CD4-positive, alpha-beta T cell treated with Interleukin-17A for 1 hour (primary cell): ENCODE results near the gene CWH43.
"Not testable (repeated sequence)": the region's sequence is repeated elsewhere in the genome, so short reads cannot be mapped to it uniquely, and the experiment has no call there.

Source experiments
- DNase-seq: peaks from one replicate; pipeline ENCODE4 v3.0.0-alpha.2; 2020

CWH43 gene

GRCh38 chr4:48985976-48986653 lies at the start of gene CWH43:
Gene CWH43 (plus strand): TSS chr4:48986275. CDS start chr4:48986430, 155 bp downstream.
- no peak for DNase-seq

- DNase-seq, result no peak
These were observed 49.0 kb upstream of the CWH43 start for GRCh38 chr4:48937033-48937432.

GRCh38 chr4:48938831-48939230 lies 47.2 kb upstream of the CWH43 start:
- no peak for DNase-seq

- no peak for DNase-seq
These were observed 46.3 kb upstream of the CWH43 start for GRCh38 chr4:48939785-48940184.

GRCh38 chr4:48943387-48943786 lies 42.7 kb upstream of the CWH43 start:
- no peak for DNase-seq

GRCh38 chr4:48944252-48944651 lies 41.8 kb upstream of the CWH43 start:
- DNase-seq, result no peak

GRCh38 chr4:48944756-48945241 lies 41.3 kb upstream of the CWH43 start:
- peak; percentile 44 for DNase-seq

- no peak for DNase-seq
These were observed 40.1 kb upstream of the CWH43 start for GRCh38 chr4:48945981-48946380.

- no peak for DNase-seq
These were observed 38.3 kb upstream of the CWH43 start for GRCh38 chr4:48947731-48948130.

GRCh38 chr4:48949086-48949485 lies 37.0 kb upstream of the CWH43 start:
- DNase-seq, result no peak

GRCh38 chr4:48949518-48950219 lies 36.4 kb upstream of the CWH43 start:
- DNase-seq, result no peak

GRCh38 chr4:48954314-48954713 lies 31.8 kb upstream of the CWH43 start:
- DNase-seq, result no peak

- DNase-seq, result not testable (repeated sequence)
These were observed 28.7 kb upstream of the CWH43 start for GRCh38 chr4:48957366-48957765.

GRCh38 chr4:48958582-48958981 lies 27.5 kb upstream of the CWH43 start:
- no peak for DNase-seq

GRCh38 chr4:48960988-48961635 lies 25.0 kb upstream of the CWH43 start:
- no peak for DNase-seq

GRCh38 chr4:48962636-48963035 lies 23.4 kb upstream of the CWH43 start:
- DNase-seq, result no peak

GRCh38 chr4:48963042-48963679 lies 22.9 kb upstream of the CWH43 start:
- DNase-seq, result peak; percentile 85

GRCh38 chr4:48967101-48967500 lies 19.0 kb upstream of the CWH43 start:
- DNase-seq, result no peak

- DNase-seq, result no peak
These were observed 18.4 kb upstream of the CWH43 start for GRCh38 chr4:48967631-48968030.

- DNase-seq, result no peak
These were observed 17.3 kb upstream of the CWH43 start for GRCh38 chr4:48968814-48969213.

GRCh38 chr4:48970471-48970921 lies 15.6 kb upstream of the CWH43 start:
- DNase-seq, result no peak

GRCh38 chr4:48974979-48975640 lies 11.0 kb upstream of the CWH43 start:
- no peak for DNase-seq

GRCh38 chr4:48976041-48976440 lies 10.0 kb upstream of the CWH43 start:
- no peak for DNase-seq
